HG03066 (cell line): ENCODE results near the gene CLDN7.

Experiments used
- ATAC-seq: cut with Tn5 transposase; IDR thresholded peaks from one replicate; pipeline ENCODE4 v1.9.1; 2021; ENCODE audit warnings: low read depth; ENCODE audit not compliant: unreplicated experiment

CLDN7 gene

GRCh38 chr17:7289256-7290032 lies 27.2 kb upstream of the CLDN7 start:
- no peak for ATAC-seq

- no peak for ATAC-seq
Observed at GRCh38 chr17:7285679-7286078, 23.4 kb upstream of the CLDN7 start.

- no peak for ATAC-seq
Observed at GRCh38 chr17:7284911-7285310, 22.6 kb upstream of the CLDN7 start.

- no peak for ATAC-seq
Observed at GRCh38 chr17:7283471-7284216, 21.4 kb upstream of the CLDN7 start.

GRCh38 chr17:7282752-7283321 lies 20.6 kb upstream of the CLDN7 start:
- no peak for ATAC-seq

- no peak for ATAC-seq
Observed at GRCh38 chr17:7281953-7282751, 19.9 kb upstream of the CLDN7 start.

- no peak for ATAC-seq
Observed at GRCh38 chr17:7281074-7281952, 19.0 kb upstream of the CLDN7 start, which contains the start of gene SLC2A4. SLC2A4 (plus strand) TSS chr17:7281718; CDS start chr17:7281935, 217 bp downstream.

- peak; percentile 59 for ATAC-seq
Observed at GRCh38 chr17:7280519-7281073, 18.3 kb upstream of the CLDN7 start.

GRCh38 chr17:7279448-7279847 lies 17.2 kb upstream of the CLDN7 start:
- no peak for ATAC-seq

GRCh38 chr17:7266784-7267183 lies 4.5 kb upstream of the CLDN7 start:
- no peak for ATAC-seq

- no peak for ATAC-seq
Observed at GRCh38 chr17:7263801-7264078, 1.5 kb upstream of the CLDN7 start.

- no peak for ATAC-seq
Observed at GRCh38 chr17:7262935-7263800, 890 bp upstream of the CLDN7 start.

- ATAC-seq, result no peak
Observed at GRCh38 chr17:7261379-7262191, 693 bp downstream of the CLDN7 start.

- no peak for ATAC-seq
Observed at GRCh38 chr17:7260651-7261378, 1.5 kb downstream of the CLDN7 start.

GRCh38 chr17:7260151-7260550 lies 2.1 kb downstream of the CLDN7 start:
- ATAC-seq, result no peak

- no peak for ATAC-seq
Observed at GRCh38 chr17:7259555-7259889, 2.8 kb downstream of the CLDN7 start.

- no peak for ATAC-seq
Observed at GRCh38 chr17:7258731-7259554, 3.3 kb downstream of the CLDN7 start.
